GM10266 (cell line): ENCODE measurements around the gene PPCS.
A peak's percentile ranks its signal among the peaks of the same experiment; 100 is the strongest.
"Not testable (repeated sequence)": the region's sequence is repeated elsewhere in the genome, so short reads cannot be mapped to it uniquely, and the experiment has no call there.

ENCODE experiments used
- DNase-seq: peaks from one replicate; pipeline ENCODE4 v3.0.0; 2012; ENCODE audit errors: extremely low spot score
- CTCF ChIP-seq: IDR thresholded peaks from 2 replicates; pipeline ENCODE4 v1.5.1; 2012; ENCODE audit warnings: mild to moderate bottlenecking, low read depth; ENCODE audit not compliant: control insufficient read depth, insufficient read depth; ENCODE audit errors: missing control alignments

PPCS gene

GRCh38 chr1:42463921-42464320 lies 7.6 kb downstream of the PPCS start:
- no peak for DNase-seq
- no peak for TF ChIP-seq CTCF

GRCh38 chr1:42466030-42466429 lies 9.7 kb downstream of the PPCS start:
- no peak for DNase-seq
- TF ChIP-seq CTCF, result no peak

GRCh38 chr1:42469727-42470126 lies 13.4 kb downstream of the PPCS start:
- peak; percentile 29 for DNase-seq
- TF ChIP-seq CTCF, result no peak

GRCh38 chr1:42476605-42477004 lies 20.3 kb downstream of the PPCS start:
- DNase-seq, result no peak
- no peak for TF ChIP-seq CTCF

GRCh38 chr1:42477354-42477753 lies 21.0 kb downstream of the PPCS start:
- DNase-seq, result not testable (repeated sequence)

GRCh38 chr1:42477775-42478174 lies 21.4 kb downstream of the PPCS start:
- TF ChIP-seq CTCF, result no peak
- DNase-seq, result no peak

- TF ChIP-seq CTCF, result no peak
- DNase-seq, result no peak
Measured at GRCh38 chr1:42479621-42480020, 23.3 kb downstream of the PPCS start.

GRCh38 chr1:42480921-42481320 lies 24.6 kb downstream of the PPCS start:
- DNase-seq, result no peak

More at GRCh38 chr1:42480921-42481320, 24.6 kb downstream of the PPCS start:
- no peak for TF ChIP-seq CTCF
